Effector memory CD4-positive, alpha-beta T cell (primary cell): ENCODE results near the gene ZNF770.
A peak's percentile ranks its signal among the peaks of the same experiment; 100 is the strongest.
"Not testable (repeated sequence)": the region's sequence is repeated elsewhere in the genome, so short reads cannot be mapped to it uniquely, and the experiment has no call there.

Source experiments
- DNase-seq, 3 donors: peaks; one replicate each; pipeline ENCODE4 v3.0.0-alpha.2; 2020
- H3K27ac ChIP-seq: 2 replicates; pipeline ENCODE4 v1.7.0; 2013; ENCODE audit warnings: mild to moderate bottlenecking, low read length, moderate library complexity; ENCODE audit not compliant: insufficient read depth, poor library complexity, severe bottlenecking
- H3K27me3 ChIP-seq: replicated peaks from 2 replicates; pipeline ENCODE4 v1.7.0; 2013; ENCODE audit warnings: mild to moderate bottlenecking, low read length; ENCODE audit not compliant: insufficient read depth, control insufficient read depth, poor library complexity, severe bottlenecking
- H3K36me3 ChIP-seq: 2 replicates; pipeline ENCODE4 v1.7.0; 2013; ENCODE audit warnings: mild to moderate bottlenecking, low read length, moderate library complexity; ENCODE audit not compliant: control insufficient read depth, insufficient read depth
- H3K4me1 ChIP-seq: 2 replicates; pipeline ENCODE4 v1.7.0; 2013; ENCODE audit warnings: low read length, mild to moderate bottlenecking; ENCODE audit not compliant: control insufficient read depth, insufficient read depth, poor library complexity, severe bottlenecking
- H3K4me3 ChIP-seq: 2 replicates; pipeline ENCODE4 v1.7.0; 2013; ENCODE audit warnings: low read length, low read depth, mild to moderate bottlenecking; ENCODE audit not compliant: insufficient read depth, poor library complexity, severe bottlenecking
- H3K9me3 ChIP-seq: 2 replicates; pipeline ENCODE4 v1.7.0; 2013; ENCODE audit warnings: mild to moderate bottlenecking, low read length, moderate library complexity; ENCODE audit not compliant: control insufficient read depth

Gene ZNF770

DNA sequence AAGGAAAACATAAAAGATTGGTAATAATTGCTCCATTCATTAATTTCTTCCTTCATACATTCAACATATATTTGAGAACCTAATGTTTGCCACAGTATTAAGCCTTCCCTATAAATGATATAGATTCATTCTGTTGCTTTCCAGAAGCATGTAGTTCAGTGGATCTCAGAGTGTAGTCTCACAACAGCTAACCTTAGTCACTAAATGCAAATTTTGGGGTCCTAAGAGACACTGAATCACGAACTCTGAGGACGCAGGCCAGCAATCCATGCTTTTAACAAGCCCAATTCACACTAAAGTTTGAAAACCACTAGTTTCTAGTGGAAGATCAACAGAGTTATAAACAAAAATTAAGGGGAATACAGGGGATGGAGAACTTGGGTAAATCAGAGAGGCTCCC, 11.3 kb downstream of the ZNF770 start:
- no peaks in the 10 kb centered on the region for H3K4me1 ChIP-seq
- H3K9me3 ChIP-seq = no peaks in the 10 kb centered on the region
- H3K36me3 ChIP-seq = peaks cover 5% of the 10 kb centered on the region
- no peak for DNase-seq
- H3K27ac ChIP-seq = no peak overlapping the region
- H3K4me3 ChIP-seq = no peak overlapping the region
- no peaks in the 10 kb centered on the region for H3K27me3 ChIP-seq

GRCh38 chr15:34976073-34976472, 12.0 kb downstream of the ZNF770 start:
- no peak overlapping the region for H3K4me3 ChIP-seq
- DNase-seq = no peak
- no peaks in the 10 kb centered on the region for H3K4me1 ChIP-seq
- no peak overlapping the region for H3K27ac ChIP-seq
- no peaks in the 10 kb centered on the region for H3K9me3 ChIP-seq
- H3K27me3 ChIP-seq = no peaks in the 10 kb centered on the region
- no peaks in the 10 kb centered on the region for H3K36me3 ChIP-seq

- Histone ChIP-seq H3K9me3 (no peaks in the 10 kb centered on the region), H3K36me3 (no peaks in the 10 kb centered on the region), H3K4me3 (no peak overlapping the region), H3K27me3 (no peaks in the 10 kb centered on the region), H3K4me1 (peaks cover 4% of the 10 kb centered on the region), H3K27ac (no peak overlapping the region)
- no peak for DNase-seq
These were observed 14.6 kb downstream of the ZNF770 start for GRCh38 chr15:34973512-34973911.

- Histone ChIP-seq H3K4me3 (peak overlapping the region; percentile 96), H3K27ac (peak overlapping the region; percentile 41)
- not testable (repeated sequence) for H3K9me3 ChIP-seq, H3K4me1 ChIP-seq, H3K36me3 ChIP-seq, DNase-seq, H3K27me3 ChIP-seq
These were observed 17.9 kb downstream of the ZNF770 start for GRCh38 chr15:34970098-34970643.

DNA sequence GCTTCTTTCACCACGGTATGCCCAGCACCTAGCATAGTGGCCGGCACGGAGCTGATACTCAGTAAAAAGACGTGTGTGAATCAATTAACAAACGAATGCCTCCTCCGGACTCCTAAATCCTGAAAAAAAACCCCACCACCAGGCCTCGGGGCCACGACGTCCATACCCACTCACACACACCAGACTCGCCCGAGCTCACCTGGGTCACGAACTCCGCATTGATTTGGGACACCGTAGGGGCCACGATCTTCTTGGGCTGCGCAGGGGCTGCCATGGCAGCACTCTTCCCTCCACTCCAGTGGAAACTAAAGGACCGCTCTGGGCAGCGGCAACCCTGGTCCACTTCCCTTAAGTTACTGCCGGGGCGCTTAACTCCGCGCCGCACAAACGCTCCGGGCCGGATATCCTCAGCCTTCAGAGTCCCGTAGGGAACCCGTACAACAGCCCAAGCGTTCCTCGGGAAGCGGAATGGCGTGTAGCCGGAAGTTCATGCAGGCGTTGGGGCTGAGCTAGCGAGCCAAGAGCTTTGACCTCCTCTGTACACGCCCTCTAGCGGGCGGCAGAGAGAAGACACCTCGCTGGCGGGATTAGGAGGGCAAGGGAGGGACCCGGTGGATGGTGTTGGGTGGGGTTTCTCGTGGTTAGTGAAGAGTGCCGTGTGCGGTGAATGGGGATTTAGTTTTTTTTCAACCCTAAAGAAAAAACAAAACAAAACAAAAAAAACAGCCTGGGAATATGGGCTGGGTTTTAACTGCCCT, 18.6 kb downstream of the ZNF770 start, which contains the start of gene AQR:
Gene AQR (minus strand): TSS at position 403 of the 758 bp plus-strand sequence. CDS start 129 bp downstream, at position 274.
- H3K4me3 ChIP-seq = peak within 1 kb of the TSS; percentile 96

DNA sequence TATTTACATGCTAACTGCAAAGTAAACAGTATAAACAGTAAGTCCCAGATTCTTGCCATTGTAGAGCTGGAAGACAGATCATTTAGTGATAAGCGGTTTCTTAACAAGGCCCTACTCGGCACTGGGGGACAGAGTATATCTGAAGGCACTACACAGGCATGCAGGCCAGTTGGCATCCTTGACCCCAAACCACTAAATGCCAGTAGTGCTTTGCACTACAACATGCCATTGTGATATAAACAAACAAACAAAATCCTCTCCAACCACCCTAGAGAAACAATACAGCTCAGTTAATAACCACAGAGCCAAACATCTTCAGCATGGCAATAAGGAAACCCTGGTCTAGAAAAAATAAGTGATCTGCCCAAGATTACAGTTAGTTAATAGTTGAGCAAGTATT, 23.8 kb downstream of the ZNF770 start:
- Histone ChIP-seq H3K27me3 (no peaks in the 10 kb centered on the region), H3K36me3 (peaks cover 32% of the 10 kb centered on the region), H3K27ac (no peak overlapping the region), H3K4me1 (peaks cover 11% of the 10 kb centered on the region), H3K9me3 (no peaks in the 10 kb centered on the region), H3K4me3 (no peak overlapping the region)
- no peak for DNase-seq

More for the DNA sequence above, 18.6 kb downstream of the ZNF770 start, which contains the start of gene AQR:
- peaks cover 5% of the 10 kb centered on the region for H3K36me3 ChIP-seq
- DNase-seq = peak; percentile 84 to 90 (median 89)
- H3K27me3 ChIP-seq = no peaks in the 10 kb centered on the region
- H3K9me3 ChIP-seq = no peaks in the 10 kb centered on the region
- H3K27ac ChIP-seq = peak within 1 kb of the TSS; percentile 82
- H3K4me1 ChIP-seq = peaks cover 11% of the 10 kb centered on the region

DNA sequence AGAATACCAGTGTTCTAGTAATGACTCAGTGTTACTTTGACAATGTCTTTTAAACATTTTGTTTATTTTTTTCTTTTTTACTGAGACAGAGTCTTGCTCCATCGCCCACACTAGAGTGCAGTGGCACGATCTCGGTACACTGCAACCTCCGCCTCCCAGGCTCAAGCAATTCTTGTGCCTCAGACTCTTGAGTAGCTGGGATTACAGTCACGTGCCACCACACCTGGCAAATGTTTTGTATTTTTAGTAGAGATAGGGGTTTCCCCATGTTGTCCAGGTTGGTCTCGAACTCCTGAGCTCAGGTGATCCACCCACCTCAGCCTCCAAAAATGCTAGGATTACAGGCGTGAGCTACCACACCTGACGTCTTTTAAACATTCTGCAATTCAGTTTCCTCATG, 34.2 kb downstream of the ZNF770 start:
- no peak overlapping the region for H3K4me3 ChIP-seq
- H3K9me3 ChIP-seq = no peaks in the 10 kb centered on the region
- no peak overlapping the region for H3K27ac ChIP-seq
- H3K27me3 ChIP-seq = no peaks in the 10 kb centered on the region
- peaks cover 24% of the 10 kb centered on the region for H3K36me3 ChIP-seq
- DNase-seq = no peak
- no peaks in the 10 kb centered on the region for H3K4me1 ChIP-seq

DNA sequence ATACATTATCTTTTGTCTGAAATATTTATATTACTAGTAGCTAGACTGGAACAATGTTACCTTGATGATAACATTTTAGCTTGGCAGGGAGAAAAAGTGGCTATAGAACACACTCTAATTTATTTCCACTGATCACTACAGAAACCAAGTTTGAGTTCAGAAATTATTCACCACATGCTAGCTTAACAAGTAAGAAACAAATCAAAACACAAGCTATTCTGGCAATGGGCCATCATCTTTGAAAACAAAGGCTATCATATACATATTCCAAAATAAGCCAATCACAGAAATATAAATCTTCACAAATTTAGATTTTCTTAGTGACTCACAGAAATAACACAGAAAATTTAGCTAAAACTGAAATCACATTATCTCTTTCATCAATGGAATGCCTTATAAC, 35.6 kb downstream of the ZNF770 start:
- DNase-seq = no peak

DNA sequence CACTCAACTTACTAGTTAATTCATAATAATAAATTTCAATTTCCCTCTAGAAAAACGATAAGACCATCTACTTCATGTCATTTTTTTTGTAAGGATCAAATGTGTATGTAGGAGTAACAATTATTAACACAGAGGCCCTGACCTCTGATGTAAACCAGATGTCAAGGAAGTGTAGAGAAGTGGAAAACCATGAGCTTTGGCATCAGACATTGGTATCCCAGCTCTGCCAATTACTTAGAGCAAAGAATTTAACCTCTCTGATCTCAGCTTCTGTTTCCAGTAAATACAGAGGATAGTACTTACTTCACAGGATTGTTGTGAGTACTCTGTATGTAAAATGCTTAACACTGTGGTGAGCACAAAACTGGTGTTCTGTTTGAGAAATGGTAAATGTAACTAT, 36.1 kb downstream of the ZNF770 start:
- no peaks in the 10 kb centered on the region for H3K9me3 ChIP-seq
- H3K4me3 ChIP-seq = no peak overlapping the region
- no peaks in the 10 kb centered on the region for H3K4me1 ChIP-seq
- DNase-seq = no peak
- H3K27ac ChIP-seq = no peak overlapping the region
- H3K27me3 ChIP-seq = no peaks in the 10 kb centered on the region
- H3K36me3 ChIP-seq = peaks cover 27% of the 10 kb centered on the region

More for the DNA sequence above, 35.6 kb downstream of the ZNF770 start:
- no peaks in the 10 kb centered on the region for H3K27me3 ChIP-seq
- no peaks in the 10 kb centered on the region for H3K4me1 ChIP-seq
- H3K36me3 ChIP-seq = peaks cover 27% of the 10 kb centered on the region
- no peak overlapping the region for H3K4me3 ChIP-seq
- H3K27ac ChIP-seq = no peak overlapping the region
- no peaks in the 10 kb centered on the region for H3K9me3 ChIP-seq

GRCh38 chr15:34944936-34945335, 43.2 kb downstream of the ZNF770 start:
- no peak overlapping the region for H3K27ac ChIP-seq
- no peak overlapping the region for H3K4me3 ChIP-seq
- DNase-seq = no peak
- H3K27me3 ChIP-seq = no peaks in the 10 kb centered on the region
- H3K9me3 ChIP-seq = no peaks in the 10 kb centered on the region
- peaks cover 40% of the 10 kb centered on the region for H3K36me3 ChIP-seq
- no peaks in the 10 kb centered on the region for H3K4me1 ChIP-seq
